B cell (primary cell): ENCODE data around the gene KCNH8. TPM values are rescaled to one million over a fixed set of nuclear protein-coding genes. Genes with fewer than 3 reads are reported as not detected.

ENCODE experiments used
- ATAC-seq: fragments of 200-7000 bp; cut with Tn5 transposase; one replicate; pipeline ENCODE4 v1.10.0; 2021; ENCODE audit warnings: low read depth, mild to moderate bottlenecking, moderate number of reproducible peaks, moderate library complexity
- CTCF ChIA-PET: fragments of 350-600 bp; sonication (Branson Sonifier 250); formaldehyde crosslinking; loops from one replicate; lab custom pipeline; 2021; ENCODE audit warnings: antibody characterized with exemption, inconsistent platforms; lab: Charles Lee
- POLR2A ChIA-PET: fragments of 350-600 bp; sonication (Branson Sonifier 250); formaldehyde crosslinking; loops from one replicate; lab custom pipeline; 2021; ENCODE audit warnings: antibody characterized with exemption; lab: Charles Lee
- DNase-seq: peaks from one replicate; pipeline ENCODE4 v3.0.0; 2013
- H2AFZ ChIP-seq: 2 replicates; pipeline ENCODE4 v1.6.1; 2012; ENCODE audit warnings: mild to moderate bottlenecking, low read depth, low read length; ENCODE audit not compliant: insufficient read depth, poor library complexity, severe bottlenecking
- H3K27ac ChIP-seq, 2 donors: 1 replicate in 1 of 2; 2 replicates in 1 of 2; pipeline ENCODE4 v1.5.1; 2012 to 2013; ENCODE audit warnings: low read length in 2 of 2, mild to moderate bottlenecking in 2 of 2, moderate library complexity in 1 of 2
- H3K27me3 ChIP-seq, 4 experiments: fragments of 200-600 bp in 1 of 4; sonication (generic) in 1 of 4; replicated peaks in 1 of 4; 1 replicate in 2 of 4; 2 replicates in 2 of 4; pipeline versions ENCODE4 v1.6.1 to v1.7.0; 2013 to 2016; ENCODE audit warnings: low read length in 3 of 4, mild to moderate bottlenecking in 2 of 4, mixed read lengths in 1 of 4, moderate library complexity in 1 of 4; ENCODE audit not compliant: insufficient read depth in 4 of 4, control insufficient read depth in 3 of 4; ENCODE audit errors: control extremely low read depth in 1 of 4
- H3K36me3 ChIP-seq, 2 experiments: replicated peaks in 1 of 2; 1 replicate in 1 of 2; 2 replicates in 1 of 2; pipeline versions ENCODE4 v1.6.1 to v1.7.1; 2013; ENCODE audit warnings: low read length in 1 of 2; ENCODE audit not compliant: insufficient read depth in 2 of 2, control insufficient read depth in 1 of 2; ENCODE audit errors: control extremely low read depth in 1 of 2, extremely low read depth in 1 of 2
- H3K4me1 ChIP-seq, 2 donors: fragments of 200-600 bp in 1 of 2; sonication (generic) in 1 of 2; 1 replicate in 1 of 2; 2 replicates in 1 of 2; pipeline versions ENCODE4 v1.5.1 to v1.6.1; 2013 to 2017; ENCODE audit warnings: low read length in 2 of 2; ENCODE audit not compliant: control insufficient read depth in 2 of 2, insufficient read depth in 2 of 2
- H3K4me2 ChIP-seq: replicated peaks from 2 replicates; pipeline ENCODE3; 2012; ENCODE audit warnings: mild to moderate bottlenecking, low read depth, low read length; ENCODE audit not compliant: poor library complexity, severe bottlenecking
- H3K4me3 ChIP-seq, 5 experiments: fragments of 200-600 bp in 1 of 5; sonication (generic) in 1 of 5; 1 replicate in 3 of 5; 2 replicates in 2 of 5; pipeline versions ENCODE4 v1.5.1 to v1.7.0; 2011 to 2016; ENCODE audit warnings: low read length in 4 of 5, mild to moderate bottlenecking in 4 of 5, low read depth in 2 of 5, control low read depth in 1 of 5, moderate library complexity in 1 of 5; ENCODE audit not compliant: insufficient read depth in 1 of 5; ENCODE audit errors: control extremely low read depth in 1 of 5, extremely low read depth in 1 of 5
- H3K79me2 ChIP-seq: fragments of 200-600 bp; sonication (generic); one replicate; pipeline ENCODE4 v1.6.0; 2016; ENCODE audit warnings: low read length; ENCODE audit not compliant: control insufficient read depth, insufficient read depth
- H3K9ac ChIP-seq: fragments of 200-600 bp; sonication (generic); 2 replicates; pipeline ENCODE4 v1.6.1; 2017; ENCODE audit warnings: mild to moderate bottlenecking, low read length, moderate library complexity
- H3K9me3 ChIP-seq, 3 donors: one replicate each; pipeline versions ENCODE4 v1.6.1 to v1.7.1; 2013; ENCODE audit warnings: low read length in 2 of 3; ENCODE audit not compliant: control insufficient read depth in 2 of 3, insufficient read depth in 1 of 3; ENCODE audit errors: control extremely low read depth in 1 of 3
- H4K20me1 ChIP-seq: 2 replicates; pipeline ENCODE4 v1.6.0; 2012; ENCODE audit warnings: mild to moderate bottlenecking, low read length; ENCODE audit not compliant: insufficient read depth, control insufficient read depth, poor library complexity, severe bottlenecking
- H3K27ac Mint-ChIP-seq: one replicate; pipeline ENCODE4 v1.8.0; 2021; ENCODE audit warnings: mixed read lengths
- H3K27me3 Mint-ChIP-seq: one replicate; pipeline ENCODE4 v1.8.0; 2021; ENCODE audit warnings: mixed read lengths
- H3K4me1 Mint-ChIP-seq: one replicate; pipeline ENCODE4 v1.8.0; 2021; ENCODE audit warnings: mixed read lengths
- H3K4me3 Mint-ChIP-seq: one replicate; pipeline ENCODE4 v1.8.0; 2021; ENCODE audit warnings: mixed read lengths
- H3K9me3 Mint-ChIP-seq: one replicate; pipeline ENCODE4 v1.8.0; 2022; ENCODE audit warnings: mixed read lengths; ENCODE audit not compliant: insufficient read depth
- EZH2 ChIP-seq: IDR thresholded peaks from 2 replicates; pipeline ENCODE4 v1.6.1; 2012; ENCODE audit warnings: borderline replicate concordance, low read depth, mild to moderate bottlenecking, moderate library complexity, low read length; ENCODE audit not compliant: insufficient read depth, poor library complexity, severe bottlenecking
- WGBS: methylation state at CpG from one replicate; pipeline ENCODE4 v1.1.5; 2013; ENCODE audit warnings: missing lambda C conversion rate; ENCODE audit not compliant: insufficient coverage; 5-methylcytosine and 5-hydroxymethylcytosine counted together
- intact Hi-C: fragments of 100-400 bp; cut with micrococcal nuclease; formaldehyde crosslinking; loops from one replicate; pipeline ENCODE4 v1.10.0; 2022
- polyA plus RNA-seq: library from polyadenylated mRNA; depleted of rRNA; stranded (reverse); fragments of >200 nt; gene quantifications from 2 replicates; pipeline ENCODE4 v1.2.3, GENCODE V29; 2012
- total RNA-seq, 2 donors: library from RNA; stranded (reverse); fragments of 120-200 nt in 1 of 2; gene quantifications; 1 replicate in 1 of 2; 2 replicates in 1 of 2; pipeline versions ENCODE4 v1.2.3 to v1.2.4, GENCODE V29; 2013 to 2022
- TF ChIP-seq, protein P1 (sequence below): fragments of 200-600 bp; IDR thresholded peaks from one replicate; pipeline ENCODE4 v1.8.0; 2022; ENCODE audit warnings: antibody characterized with exemption, mild to moderate bottlenecking

The KCNH8 gene
- total and polyA plus RNA-seq, 2 donors (not counting 1 experiment from before 2014, with no cell fraction given), result 4.0 to 12.7 TPM

GRCh38 chr3:19420159-19420558, 271.8 kb downstream of the KCNH8 start:
- ChIA-PET CTCF (no interaction called here), POLR2A (no interaction called here)
- Histone ChIP-seq H3K36me3 (no peaks in the 10 kb centered on the region), H3K27ac (no peak overlapping the region), H3K4me3 (no peak overlapping the region), H3K79me2 (no peaks in the 10 kb centered on the region), H3K4me1 (no peaks in the 10 kb centered on the region), H3K4me2 (no peak overlapping the region), H2AFZ (no peak overlapping the region), H3K27me3 (no peaks in the 10 kb centered on the region), H4K20me1 (no peaks in the 10 kb centered on the region), H3K9ac (no peak overlapping the region), H3K9me3 (no peaks in the 10 kb centered on the region)
- Mint-ChIP-seq H3K27ac (no peak overlapping the region), H3K27me3 (no peaks in the 10 kb centered on the region), H3K4me3 (no peak overlapping the region), H3K9me3 (no peaks in the 10 kb centered on the region), H3K4me1 (peaks cover 4% of the 10 kb centered on the region)
- ATAC-seq (no peak), DNase-seq (no peak)
- 100% methylated on average over 1 of the region's 4 CpGs for WGBS
- intact Hi-C loops, result no loop called here
- TF ChIP-seq EZH2, result no peak
- TF ChIP-seq, protein P1, sequence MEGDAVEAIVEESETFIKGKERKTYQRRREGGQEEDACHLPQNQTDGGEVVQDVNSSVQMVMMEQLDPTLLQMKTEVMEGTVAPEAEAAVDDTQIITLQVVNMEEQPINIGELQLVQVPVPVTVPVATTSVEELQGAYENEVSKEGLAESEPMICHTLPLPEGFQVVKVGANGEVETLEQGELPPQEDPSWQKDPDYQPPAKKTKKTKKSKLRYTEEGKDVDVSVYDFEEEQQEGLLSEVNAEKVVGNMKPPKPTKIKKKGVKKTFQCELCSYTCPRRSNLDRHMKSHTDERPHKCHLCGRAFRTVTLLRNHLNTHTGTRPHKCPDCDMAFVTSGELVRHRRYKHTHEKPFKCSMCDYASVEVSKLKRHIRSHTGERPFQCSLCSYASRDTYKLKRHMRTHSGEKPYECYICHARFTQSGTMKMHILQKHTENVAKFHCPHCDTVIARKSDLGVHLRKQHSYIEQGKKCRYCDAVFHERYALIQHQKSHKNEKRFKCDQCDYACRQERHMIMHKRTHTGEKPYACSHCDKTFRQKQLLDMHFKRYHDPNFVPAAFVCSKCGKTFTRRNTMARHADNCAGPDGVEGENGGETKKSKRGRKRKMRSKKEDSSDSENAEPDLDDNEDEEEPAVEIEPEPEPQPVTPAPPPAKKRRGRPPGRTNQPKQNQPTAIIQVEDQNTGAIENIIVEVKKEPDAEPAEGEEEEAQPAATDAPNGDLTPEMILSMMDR, result no peak

DNA sequence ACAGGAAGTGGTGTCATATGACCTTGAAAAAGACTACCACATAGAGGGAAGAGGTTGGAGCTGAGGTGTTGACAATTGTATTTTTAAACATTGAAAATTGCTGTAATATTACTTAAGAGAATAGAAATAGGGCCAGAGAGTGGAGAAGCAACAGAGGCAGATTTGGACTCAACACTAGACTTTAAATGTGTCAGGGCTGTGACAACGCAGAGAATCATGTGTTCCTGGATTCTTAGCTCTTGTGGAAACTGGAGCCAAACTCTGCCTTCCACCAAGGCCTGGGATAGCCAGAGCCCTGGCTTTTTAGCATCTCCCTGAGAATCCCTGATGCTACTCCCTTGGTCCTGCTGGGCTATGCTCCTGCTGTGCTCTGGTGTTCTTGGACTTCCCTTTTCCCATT, 277.5 kb downstream of the KCNH8 start:
- POLR2A ChIA-PET, result no interaction called here
- no peak overlapping the region for H3K27ac Mint-ChIP-seq
- no peaks in the 10 kb centered on the region for H3K27me3 ChIP-seq

More for the DNA sequence above, 277.5 kb downstream of the KCNH8 start:
- H3K79me2 ChIP-seq, result no peaks in the 10 kb centered on the region
- H3K4me1 ChIP-seq, result peaks cover 3 to 4% of the 10 kb centered on the region in 2 donors
- no peak overlapping the region for H3K4me2 ChIP-seq
- DNase-seq (no peak), ATAC-seq (no peak)
- no peak overlapping the region for H2AFZ ChIP-seq
- Mint-ChIP-seq H3K27me3 (no peaks in the 10 kb centered on the region), H3K4me3 (no peak overlapping the region), H3K4me1 (peaks cover 24% of the 10 kb centered on the region), H3K9me3 (peaks cover 3% of the 10 kb centered on the region)
- no peak overlapping the region for H3K27ac ChIP-seq
- no peaks in the 10 kb centered on the region for H3K9me3 ChIP-seq
- H3K9ac ChIP-seq, result no peak overlapping the region
- CTCF ChIA-PET, result no interaction called here
- TF ChIP-seq, protein P1, result no peak
- no peak for TF ChIP-seq EZH2
- H3K4me3 ChIP-seq, result no peak overlapping the region
- no peaks in the 10 kb centered on the region for H4K20me1 ChIP-seq
- intact Hi-C loops, result no loop called here
- WGBS, result 100% methylated on average over 1 of the region's 1 CpG
- H3K36me3 ChIP-seq, result no peaks in the 10 kb centered on the region
